Endothelial cell (in vitro differentiated cells): Measurements from ENCODE around the gene CD164L2. TPM values are rescaled to one million over a fixed set of nuclear protein-coding genes. Genes with fewer than 3 reads are reported as not detected.
"Not testable (repeated sequence)": the region's sequence is repeated elsewhere in the genome, so short reads cannot be mapped to it uniquely, and the experiment has no call there.

Experiments
- DNase-seq: peaks from one replicate; pipeline ENCODE4 v3.0.0; 2021; ENCODE audit warnings: low spot score
- H3K27ac Mint-ChIP-seq: one replicate; pipeline ENCODE4 v1.8.0; 2021; ENCODE audit warnings: mixed read lengths, inconsistent platforms; ENCODE audit not compliant: unreplicated experiment
- H3K27me3 Mint-ChIP-seq: one replicate; pipeline ENCODE4 v1.8.0; 2021; ENCODE audit warnings: mild to moderate bottlenecking, moderate library complexity, mixed read lengths, inconsistent platforms; ENCODE audit not compliant: unreplicated experiment
- H3K36me3 Mint-ChIP-seq: one replicate; pipeline ENCODE4 v1.8.0; 2021; ENCODE audit warnings: mild to moderate bottlenecking, low read depth, mixed read lengths, inconsistent platforms; ENCODE audit not compliant: unreplicated experiment
- H3K4me1 Mint-ChIP-seq: one replicate; pipeline ENCODE4 v1.8.0; 2021; ENCODE audit warnings: mild to moderate bottlenecking, mixed read lengths, inconsistent platforms; ENCODE audit not compliant: unreplicated experiment
- H3K4me3 Mint-ChIP-seq: one replicate; pipeline ENCODE4 v1.8.0; 2021; ENCODE audit warnings: mild to moderate bottlenecking, mixed read lengths, inconsistent platforms; ENCODE audit not compliant: unreplicated experiment
- H3K9me3 Mint-ChIP-seq: one replicate; pipeline ENCODE4 v1.8.0; 2021; ENCODE audit warnings: mixed read lengths, inconsistent platforms; ENCODE audit not compliant: unreplicated experiment
- total RNA-seq: library from RNA; stranded (reverse); fragmentation: NEBNext Ultra II Directional; extraction: Animal tissue kit (Norgen Biotek cat#: 25700); gene quantifications from one replicate; pipeline ENCODE4 v1.2.1, GENCODE V29; 2021; ENCODE audit not compliant: unreplicated experiment
- TF ChIP-seq, protein P1 (sequence below): fragments of 200-600 bp; sonication (generic); IDR thresholded peaks from one replicate; pipeline ENCODE4 v1.5.0; 2021; ENCODE audit warnings: antibody characterized with exemption; ENCODE audit not compliant: unreplicated experiment

Gene CD164L2
- total RNA-seq, 1 donor from 2014 or later = 0.72 TPM

- H3K4me1 Mint-ChIP-seq = peaks cover 37% of the 10 kb centered on the region
- peak overlapping the region; percentile 73 for H3K4me3 Mint-ChIP-seq
- peaks cover 8% of the 10 kb centered on the region for H3K27me3 Mint-ChIP-seq
- no peak for DNase-seq
- H3K36me3 Mint-ChIP-seq = peaks cover 62% of the 10 kb centered on the region
- H3K9me3 Mint-ChIP-seq = no peaks in the 10 kb centered on the region
- TF ChIP-seq, protein P1, sequence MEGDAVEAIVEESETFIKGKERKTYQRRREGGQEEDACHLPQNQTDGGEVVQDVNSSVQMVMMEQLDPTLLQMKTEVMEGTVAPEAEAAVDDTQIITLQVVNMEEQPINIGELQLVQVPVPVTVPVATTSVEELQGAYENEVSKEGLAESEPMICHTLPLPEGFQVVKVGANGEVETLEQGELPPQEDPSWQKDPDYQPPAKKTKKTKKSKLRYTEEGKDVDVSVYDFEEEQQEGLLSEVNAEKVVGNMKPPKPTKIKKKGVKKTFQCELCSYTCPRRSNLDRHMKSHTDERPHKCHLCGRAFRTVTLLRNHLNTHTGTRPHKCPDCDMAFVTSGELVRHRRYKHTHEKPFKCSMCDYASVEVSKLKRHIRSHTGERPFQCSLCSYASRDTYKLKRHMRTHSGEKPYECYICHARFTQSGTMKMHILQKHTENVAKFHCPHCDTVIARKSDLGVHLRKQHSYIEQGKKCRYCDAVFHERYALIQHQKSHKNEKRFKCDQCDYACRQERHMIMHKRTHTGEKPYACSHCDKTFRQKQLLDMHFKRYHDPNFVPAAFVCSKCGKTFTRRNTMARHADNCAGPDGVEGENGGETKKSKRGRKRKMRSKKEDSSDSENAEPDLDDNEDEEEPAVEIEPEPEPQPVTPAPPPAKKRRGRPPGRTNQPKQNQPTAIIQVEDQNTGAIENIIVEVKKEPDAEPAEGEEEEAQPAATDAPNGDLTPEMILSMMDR = no peak
- H3K27ac Mint-ChIP-seq = peak overlapping the region; percentile 49
These were observed 29.9 kb upstream of the CD164L2 start for GRCh38 chr1:27413004-27413403.

- TF ChIP-seq, protein P1 = no peak
- no peak for DNase-seq
- H3K27ac Mint-ChIP-seq = no peak overlapping the region
- H3K27me3 Mint-ChIP-seq = peaks cover 12% of the 10 kb centered on the region
- H3K4me3 Mint-ChIP-seq = no peak overlapping the region
- H3K36me3 Mint-ChIP-seq = peaks cover 63% of the 10 kb centered on the region
- no peaks in the 10 kb centered on the region for H3K9me3 Mint-ChIP-seq
- H3K4me1 Mint-ChIP-seq = peaks cover 34% of the 10 kb centered on the region
These were observed 29.4 kb upstream of the CD164L2 start for GRCh38 chr1:27412502-27412901.

- TF ChIP-seq, protein P1 = no peak
- Mint-ChIP-seq H3K27ac (peak overlapping the region; percentile 37), H3K4me1 (peaks cover 20% of the 10 kb centered on the region), H3K27me3 (peaks cover 6% of the 10 kb centered on the region), H3K4me3 (peak overlapping the region; percentile 33), H3K9me3 (no peaks in the 10 kb centered on the region), H3K36me3 (peaks cover 49% of the 10 kb centered on the region)
- no peak for DNase-seq
These were observed 27.6 kb upstream of the CD164L2 start for GRCh38 chr1:27410709-27411108.

- no peak for DNase-seq
- H3K9me3 Mint-ChIP-seq = no peaks in the 10 kb centered on the region
- TF ChIP-seq, protein P1 = no peak
- no peak overlapping the region for H3K4me3 Mint-ChIP-seq
- peaks cover 6% of the 10 kb centered on the region for H3K27me3 Mint-ChIP-seq
- H3K4me1 Mint-ChIP-seq = peaks cover 13% of the 10 kb centered on the region
- H3K36me3 Mint-ChIP-seq = peaks cover 40% of the 10 kb centered on the region
- H3K27ac Mint-ChIP-seq = no peak overlapping the region
These were observed 26.5 kb upstream of the CD164L2 start for GRCh38 chr1:27409669-27410068.

DNA sequence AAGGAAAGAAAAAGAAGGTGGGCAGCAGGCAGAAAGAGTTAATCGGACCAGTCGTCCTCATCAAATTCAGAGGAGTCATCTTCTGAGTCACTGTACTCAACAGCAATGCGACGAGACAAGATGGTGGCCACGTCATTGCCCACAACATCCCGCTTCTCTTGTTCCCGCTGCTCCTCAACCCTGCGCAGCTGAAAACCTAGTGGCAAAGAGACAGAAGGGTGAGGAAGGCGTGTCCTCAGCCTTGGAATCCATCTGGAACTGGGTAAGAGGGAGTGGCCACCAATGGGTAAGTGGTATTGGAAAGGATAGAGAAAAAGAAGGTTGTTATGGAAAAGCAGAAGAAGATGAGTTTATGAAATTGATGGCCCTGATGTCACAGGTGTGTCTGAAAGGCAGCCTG lies 25.0 kb upstream of the CD164L2 start:
- TF ChIP-seq, protein P1 = no peak
- Mint-ChIP-seq H3K9me3 (no peaks in the 10 kb centered on the region), H3K27me3 (peaks cover 11% of the 10 kb centered on the region), H3K4me1 (peaks cover 21% of the 10 kb centered on the region), H3K4me3 (no peak overlapping the region), H3K27ac (no peak overlapping the region), H3K36me3 (peaks cover 36% of the 10 kb centered on the region)
- DNase-seq = no peak

GRCh38 chr1:27406791-27407190 lies 23.7 kb upstream of the CD164L2 start:
- not testable (repeated sequence) for H3K27ac Mint-ChIP-seq, DNase-seq, H3K9me3 Mint-ChIP-seq, H3K4me3 Mint-ChIP-seq
- peaks cover 18% of the 10 kb centered on the region for H3K27me3 Mint-ChIP-seq
- H3K36me3 Mint-ChIP-seq = peaks cover 29% of the 10 kb centered on the region
- peaks cover 21% of the 10 kb centered on the region for H3K4me1 Mint-ChIP-seq
